Stimulated activated naive CD4-positive, alpha-beta T cell (primary cell): ENCODE measurements around the gene ANKRD13D.

Source experiments
- DNase-seq, 6 experiments: peaks; one replicate each; lab custom pipeline; 2025; lab: John Stamatoyannopoulos, UW

The ANKRD13D gene

DNA sequence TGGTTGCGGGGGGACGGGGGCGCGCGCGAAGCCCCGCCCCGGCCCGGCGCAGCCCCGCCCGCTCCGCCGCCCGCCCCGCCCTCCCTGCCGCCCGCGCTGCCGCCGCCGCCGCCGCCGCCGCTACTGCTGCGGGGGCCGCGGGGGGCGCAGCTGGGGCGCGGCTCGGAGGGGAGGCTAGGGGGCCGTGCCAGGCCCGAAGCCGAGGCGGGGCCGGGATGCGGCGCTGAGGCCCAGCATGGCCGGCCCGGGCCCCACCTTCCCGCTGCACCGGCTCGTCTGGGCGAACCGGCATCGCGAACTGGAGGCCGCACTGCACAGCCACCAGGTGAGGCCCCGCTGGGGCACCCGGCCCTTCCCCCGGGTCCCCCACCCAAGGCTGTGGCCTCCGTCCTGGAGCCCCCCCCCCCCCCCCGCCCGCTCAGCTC is at the start of gene ANKRD13D:
ANKRD13D (plus strand) TSS at position 78 of the 425 bp plus-strand sequence; CDS start at position 236, 158 bp downstream.
- DNase-seq, result no peak

DNA sequence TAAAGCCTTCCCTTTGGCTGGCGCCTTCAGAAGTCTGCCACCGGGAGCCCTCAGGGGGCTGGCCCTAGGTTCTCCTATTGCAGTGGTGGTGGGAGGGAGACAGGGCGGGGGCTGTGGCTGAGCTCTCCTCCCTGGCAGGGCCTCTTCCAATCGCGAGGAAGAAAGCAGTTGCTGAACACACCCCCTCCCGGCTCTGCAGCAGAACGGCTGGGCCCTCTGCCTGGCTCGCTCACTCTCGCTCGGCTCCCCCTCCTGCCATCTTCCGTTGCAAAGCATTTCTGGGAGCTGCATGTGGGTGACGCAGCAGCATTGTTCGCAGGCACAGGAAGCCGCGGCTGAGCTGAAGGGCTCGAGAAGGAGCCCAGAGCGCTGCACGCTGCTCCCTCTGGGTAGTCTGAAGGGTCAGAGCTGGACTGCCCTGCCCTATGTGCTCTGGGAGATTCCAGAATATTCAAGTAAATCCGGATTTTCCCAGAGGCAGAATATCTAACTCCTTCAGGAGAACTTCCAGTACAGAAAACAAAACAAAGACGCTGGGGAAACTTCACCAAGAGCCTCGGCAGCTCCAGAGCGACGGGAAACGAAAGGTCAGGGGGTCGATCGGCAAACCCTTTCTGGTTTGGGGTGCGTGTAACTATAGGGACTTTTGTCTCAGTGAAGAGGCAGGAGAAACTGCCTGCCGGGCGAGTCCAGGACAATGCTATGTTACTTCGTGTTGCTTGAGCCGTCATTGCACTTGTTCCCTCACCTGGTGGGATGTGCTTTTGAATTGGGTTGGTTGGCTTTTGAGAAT is 49.1 kb upstream of the ANKRD13D start:
- DNase-seq, result peak; percentile 92 to 98 (median 96)

- peak; percentile 71 to 84 (median 82) for DNase-seq
Observed at GRCh38 chr11:67240576-67241389, 48.3 kb upstream of the ANKRD13D start.

- DNase-seq, result no peak
Observed at GRCh38 chr11:67242548-67242947, 46.6 kb upstream of the ANKRD13D start.

DNA sequence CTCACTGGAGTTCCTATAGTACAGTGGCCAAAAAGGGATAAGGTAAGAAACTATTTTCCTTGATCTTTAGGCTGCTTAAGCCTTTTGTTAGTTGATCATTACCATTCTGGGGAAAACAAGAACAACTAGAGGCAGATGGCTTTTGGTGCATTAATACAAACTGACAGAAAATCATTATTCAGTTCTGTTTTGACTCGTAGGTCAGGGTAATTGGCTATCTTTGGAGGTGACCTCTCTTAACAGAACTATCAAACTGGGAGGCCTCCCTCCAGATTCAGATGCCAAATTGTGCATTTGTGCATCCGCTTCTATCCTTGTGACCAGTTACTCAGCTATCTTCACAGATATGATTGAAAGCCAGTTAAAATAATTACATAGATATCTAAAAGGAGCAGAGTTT is 46.1 kb upstream of the ANKRD13D start:
- DNase-seq, result no peak

DNA sequence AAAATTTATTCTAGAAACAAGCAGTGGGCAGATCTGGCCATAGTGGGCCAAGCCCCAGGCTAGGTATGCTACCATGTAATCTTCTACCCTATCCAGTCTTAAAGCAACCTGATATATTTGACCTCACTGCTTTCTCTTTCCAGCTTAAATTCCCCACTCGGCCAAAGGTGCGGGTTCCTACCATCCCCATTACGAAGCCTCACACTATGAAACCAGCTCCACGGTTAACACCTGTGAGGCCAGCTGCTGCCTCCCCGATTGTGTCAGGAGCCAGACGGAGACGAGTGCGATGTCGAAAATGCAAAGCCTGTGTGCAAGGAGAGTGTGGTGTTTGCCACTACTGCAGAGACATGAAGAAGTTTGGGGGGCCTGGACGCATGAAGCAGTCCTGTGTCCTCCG is 44.1 kb upstream of the ANKRD13D start:
- no peak for DNase-seq

DNA sequence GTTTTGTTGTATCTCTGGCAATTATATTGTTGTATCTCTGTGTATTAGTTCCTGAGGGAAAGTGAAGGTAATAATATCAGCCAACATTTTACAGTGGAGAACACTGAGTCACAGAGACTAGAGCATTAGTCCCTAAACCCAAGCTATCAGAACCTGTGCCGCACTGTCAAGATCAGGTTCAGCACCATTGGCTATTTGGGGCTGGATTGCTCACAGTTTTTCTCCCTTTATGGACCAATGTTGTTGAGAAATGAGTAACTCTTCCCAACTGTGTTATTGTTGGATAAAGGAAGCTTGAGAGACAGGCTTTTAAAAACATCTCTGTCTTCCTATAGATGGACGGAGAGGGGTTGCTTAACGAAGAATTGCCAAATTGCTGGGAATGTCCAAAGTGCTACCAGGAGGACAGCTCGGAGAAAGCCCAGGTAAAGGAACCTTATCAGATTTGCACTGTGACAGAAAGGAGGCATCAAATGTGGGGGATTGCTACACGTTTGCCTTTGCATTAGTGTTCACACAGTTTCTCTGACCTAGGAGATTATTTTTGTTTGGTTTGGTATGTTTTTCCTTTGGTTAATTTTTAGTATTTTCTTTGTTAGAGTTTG is 41.1 kb upstream of the ANKRD13D start:
- DNase-seq, result no peak

DNA sequence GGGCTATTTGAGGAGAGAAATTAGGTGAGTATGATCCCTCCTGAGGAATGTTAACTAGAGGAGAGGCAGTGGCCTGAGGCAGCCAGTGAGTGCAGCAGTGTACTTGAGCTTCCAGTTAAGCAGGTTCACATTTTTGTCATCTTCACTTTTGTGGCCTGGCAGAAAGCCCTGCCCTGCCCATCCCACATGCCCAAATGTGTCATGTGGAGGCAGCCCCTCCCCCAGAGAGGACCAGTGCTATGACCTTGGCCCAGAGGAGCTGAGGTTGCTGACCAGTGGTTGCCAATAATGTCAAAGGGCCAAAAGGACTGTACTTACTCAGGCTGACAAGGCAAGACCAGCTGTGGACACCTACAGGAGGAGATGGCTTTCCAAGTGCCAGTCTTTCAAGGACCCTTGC is 40.5 kb upstream of the ANKRD13D start:
- no peak for DNase-seq

DNA sequence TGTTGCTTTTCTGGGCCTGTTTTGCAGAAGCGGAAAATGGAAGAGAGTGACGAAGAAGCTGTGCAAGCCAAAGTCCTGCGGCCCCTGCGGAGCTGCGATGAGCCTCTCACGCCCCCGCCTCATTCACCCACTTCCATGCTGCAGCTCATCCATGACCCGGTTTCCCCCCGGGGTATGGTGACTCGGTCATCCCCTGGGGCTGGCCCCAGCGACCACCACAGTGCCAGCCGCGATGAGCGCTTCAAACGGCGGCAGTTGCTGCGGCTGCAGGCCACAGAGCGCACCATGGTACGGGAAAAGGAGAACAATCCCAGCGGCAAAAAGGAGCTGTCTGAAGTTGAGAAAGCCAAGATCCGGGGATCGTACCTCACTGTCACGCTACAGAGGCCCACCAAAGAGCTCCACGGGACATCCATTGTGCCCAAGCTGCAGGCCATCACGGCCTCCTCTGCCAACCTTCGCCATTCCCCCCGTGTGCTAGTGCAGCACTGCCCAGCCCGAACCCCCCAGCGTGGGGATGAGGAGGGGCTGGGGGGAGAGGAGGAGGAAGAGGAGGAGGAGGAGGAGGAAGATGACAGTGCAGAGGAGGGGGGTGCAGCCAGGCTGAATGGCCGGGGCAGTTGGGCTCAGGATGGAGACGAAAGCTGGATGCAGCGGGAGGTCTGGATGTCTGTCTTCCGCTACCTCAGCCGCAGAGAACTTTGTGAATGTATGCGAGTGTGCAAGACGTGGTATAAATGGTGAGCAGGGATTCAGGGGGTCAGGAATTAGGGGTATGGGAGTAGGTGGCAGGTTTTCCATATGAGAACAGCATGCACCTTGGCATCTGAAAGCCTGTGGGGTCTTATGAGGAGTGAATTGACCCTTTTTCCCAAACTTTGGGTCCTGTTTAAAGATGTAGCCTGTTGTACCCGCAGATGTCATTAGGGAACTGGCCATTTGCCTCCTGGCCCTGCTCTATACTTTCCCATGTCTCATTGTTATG is 38.8 kb upstream of the ANKRD13D start:
- no peak for DNase-seq

- no peak for DNase-seq
Observed at GRCh38 chr11:67251841-67252240, 37.3 kb upstream of the ANKRD13D start.

- peak in 3 of 6 experiments; percentile 15 to 39 (median 20) for DNase-seq
Observed at GRCh38 chr11:67252831-67253239, 36.3 kb upstream of the ANKRD13D start.

- DNase-seq, result no peak
Observed at GRCh38 chr11:67253872-67254624, 35.1 kb upstream of the ANKRD13D start.

DNA sequence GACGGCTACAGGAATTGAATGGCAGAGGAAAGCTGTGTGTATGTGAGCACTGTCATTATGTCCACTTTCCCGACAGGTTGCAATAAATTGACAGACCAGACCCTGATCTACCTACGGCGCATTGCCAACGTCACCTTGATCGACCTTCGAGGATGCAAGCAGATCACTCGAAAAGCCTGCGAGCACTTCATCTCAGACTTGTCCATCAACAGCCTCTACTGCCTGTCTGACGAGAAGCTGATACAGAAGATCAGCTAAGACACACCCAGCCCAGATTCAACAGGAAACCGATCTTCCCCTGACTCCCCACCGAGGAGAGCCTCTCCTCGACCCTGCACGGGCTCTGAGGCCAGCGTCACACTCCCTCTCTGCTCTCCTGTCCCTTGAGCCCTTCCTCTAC is 34.3 kb upstream of the ANKRD13D start:
- DNase-seq, result no peak

- no peak for DNase-seq
Observed at GRCh38 chr11:67255353-67255752, 33.8 kb upstream of the ANKRD13D start.

- no peak for DNase-seq
Observed at GRCh38 chr11:67255864-67256263, 33.2 kb upstream of the ANKRD13D start.

- DNase-seq, result no peak
Observed at GRCh38 chr11:67256477-67257135, 32.5 kb upstream of the ANKRD13D start.

DNA sequence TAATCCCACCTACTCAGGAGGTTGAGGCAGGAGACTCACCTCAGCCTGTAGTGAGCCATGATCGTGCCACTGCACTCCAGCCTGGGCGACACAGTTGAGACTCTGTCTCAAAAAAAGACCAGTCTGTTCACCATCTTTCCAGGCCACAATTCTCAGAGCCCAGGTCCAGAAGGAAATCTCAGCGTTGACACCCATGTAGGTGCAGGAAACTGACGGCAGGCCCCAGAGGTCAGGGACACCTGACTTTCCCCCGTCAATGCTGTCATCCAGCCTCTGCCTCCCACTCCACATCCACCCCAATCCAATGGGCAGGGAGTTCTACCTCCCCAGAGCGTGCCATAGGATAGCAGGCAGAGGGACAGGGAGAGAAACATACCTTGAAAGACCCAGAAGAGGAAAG is 28.7 kb upstream of the ANKRD13D start:
- no peak for DNase-seq

GRCh38 chr11:67260885-67261639 is 28.0 kb upstream of the ANKRD13D start:
- peak in 2 of 6 experiments; percentile 21 to 49 for DNase-seq

DNA sequence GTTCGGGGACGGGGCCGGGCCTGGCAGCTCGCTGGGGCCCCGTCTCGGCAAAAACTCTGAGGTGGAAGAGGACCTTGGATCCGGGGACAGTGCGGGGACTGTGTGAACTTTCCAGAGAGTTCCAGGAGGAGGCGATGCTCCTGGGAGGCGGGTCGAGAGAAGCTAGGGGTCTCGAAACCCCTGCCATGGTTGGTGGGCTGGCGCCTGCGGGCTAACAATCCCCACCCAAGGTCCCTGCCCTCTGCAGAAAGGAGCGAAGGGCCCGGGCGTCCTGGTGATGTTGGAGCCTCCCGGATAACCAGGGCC is 27.5 kb upstream of the ANKRD13D start:
- DNase-seq, result no peak
